Endothelial cell of umbilical vein (primary cell): ENCODE measurements around the gene TSPO. TPM values are rescaled to one million over a fixed set of nuclear protein-coding genes. Genes with fewer than 3 reads are reported as not detected.

Experiments
- BruUV-seq: library from RNA; stranded (reverse); fragments of 400-500 nt; replicated peaks from 2 replicates; lab custom pipeline; 2021; lab: Mats Ljungman, UMichigan
- CTCF ChIA-PET: fragments of 300-600, 350-600 bp; sonication (Branson Sonifier 250); formaldehyde crosslinking; loops from one replicate; lab custom pipeline; 2021; ENCODE audit warnings: antibody characterized with exemption, inconsistent platforms; lab: Charles Lee
- POLR2A ChIA-PET: fragments of 300-600, 350-600 bp; sonication (Branson Sonifier 250); formaldehyde crosslinking; loops from one replicate; lab custom pipeline; 2021; ENCODE audit warnings: antibody characterized with exemption, inconsistent platforms; lab: Charles Lee
- DNase-seq: peaks from one replicate; pipeline ENCODE4 v3.0.0-alpha.2; 2011; ENCODE audit warnings: low read depth, low spot score
- FAIRE-seq: peaks from 2 replicates; lab custom pipeline; 2011; peaks lifted over from hg19 to GRCh38; lab: Jason Lieb, UNC
- H2AFZ ChIP-seq: 2 replicates; pipeline ENCODE4 v1.6.0; 2012; ENCODE audit warnings: low read depth, low read length, control low read depth, inconsistent platforms
- H3K27ac ChIP-seq: 2 replicates; pipeline ENCODE4 v1.5.1; 2011; ENCODE audit warnings: low read depth, mild to moderate bottlenecking, control low read depth, low read length, moderate library complexity; ENCODE audit not compliant: insufficient read depth
- H3K27me3 ChIP-seq, 2 experiments: 2 replicates each; pipeline versions ENCODE4 v1.6.0 to v1.6.1; 2011; ENCODE audit warnings: low read length in 2 of 2, mixed read lengths in 1 of 2; ENCODE audit not compliant: control insufficient read depth in 2 of 2, insufficient read depth in 2 of 2
- H3K36me3 ChIP-seq, 2 experiments: 2 replicates in 1 of 2; 3 replicates in 1 of 2; pipeline ENCODE4 v1.5.1; 2011; ENCODE audit warnings: low read length in 2 of 2, mild to moderate bottlenecking in 1 of 2, moderate library complexity in 1 of 2; ENCODE audit not compliant: control insufficient read depth in 2 of 2, insufficient read depth in 2 of 2; ENCODE audit errors: extremely low read depth in 1 of 2
- H3K4me1 ChIP-seq: 3 replicates; pipeline ENCODE4 v1.5.1; 2011; ENCODE audit warnings: mild to moderate bottlenecking, low read length; ENCODE audit not compliant: control insufficient read depth, insufficient read depth; ENCODE audit errors: extremely low read depth
- H3K4me2 ChIP-seq: 2 replicates; pipeline ENCODE4 v1.6.1; 2011; ENCODE audit warnings: low read length, control low read depth, mixed read lengths; ENCODE audit not compliant: insufficient read depth
- H3K4me3 ChIP-seq, 3 experiments: fragments of 200-600 bp in 1 of 3; sonication (generic), shearing (Covaris generic) in 1 of 3; replicated peaks in 1 of 3; 2 replicates each; pipeline ENCODE4 v1.5.1; 2011 to 2016; ENCODE audit warnings: control low read depth in 3 of 3, low read length in 3 of 3, mild to moderate bottlenecking in 2 of 3, inconsistent platforms in 1 of 3, low read depth in 1 of 3, moderate library complexity in 1 of 3; ENCODE audit not compliant: insufficient read depth in 1 of 3
- H3K79me2 ChIP-seq: 2 replicates; pipeline ENCODE4 v1.6.0; 2012; ENCODE audit warnings: low read length, inconsistent platforms; ENCODE audit not compliant: control insufficient read depth, insufficient read depth
- H3K9ac ChIP-seq: replicated peaks from 2 replicates; pipeline ENCODE3; 2011; ENCODE audit warnings: low read length, control low read depth; ENCODE audit not compliant: insufficient read depth; ENCODE audit errors: extremely low read depth
- H3K9me1 ChIP-seq: replicated peaks from 3 replicates; pipeline ENCODE4 v1.6.0; 2011; ENCODE audit warnings: mild to moderate bottlenecking, low read length; ENCODE audit not compliant: control insufficient read depth, insufficient read depth; ENCODE audit errors: extremely low read depth
- H3K9me3 ChIP-seq: replicated peaks from 2 replicates; pipeline ENCODE4 v1.5.1; 2012; ENCODE audit warnings: low read length, inconsistent platforms; ENCODE audit not compliant: control insufficient read depth, insufficient read depth
- H4K20me1 ChIP-seq: replicated peaks from 2 replicates; pipeline ENCODE3; 2011; ENCODE audit warnings: mild to moderate bottlenecking, low read length; ENCODE audit not compliant: control insufficient read depth, insufficient read depth; ENCODE audit errors: extremely low read depth
- CTCF ChIP-seq, 2 donors: IDR thresholded peaks; 1 replicate in 1 of 2; 2 replicates in 1 of 2; pipeline ENCODE4 v1.5.1; 2011; ENCODE audit warnings: low read length in 2 of 2, mild to moderate bottlenecking in 2 of 2, moderate library complexity in 2 of 2, control low read depth in 1 of 2, inconsistent platforms in 1 of 2, low read depth in 1 of 2; ENCODE audit not compliant: insufficient read depth in 1 of 2; ENCODE audit errors: extremely low read depth in 1 of 2
- EZH2 ChIP-seq: IDR thresholded peaks from 2 replicates; pipeline ENCODE4 v1.6.1; 2012; ENCODE audit warnings: borderline replicate concordance, low read depth, mild to moderate bottlenecking, moderate library complexity, low read length, inconsistent platforms; ENCODE audit not compliant: severe bottlenecking
- FOS ChIP-seq: IDR thresholded peaks from 2 replicates; pipeline ENCODE4 v1.6.1; 2011; ENCODE audit warnings: mild to moderate bottlenecking, low read length, moderate library complexity, borderline replicate concordance; ENCODE audit not compliant: insufficient read depth
- GATA2 ChIP-seq: IDR thresholded peaks from 2 replicates; pipeline ENCODE4 v1.7.0; 2011; ENCODE audit warnings: low read depth, mild to moderate bottlenecking, moderate library complexity, mixed read lengths, low read length; ENCODE audit not compliant: insufficient read length, insufficient read depth
- JUN ChIP-seq: IDR thresholded peaks from 2 replicates; pipeline ENCODE4 v1.6.1; 2011; ENCODE audit warnings: borderline replicate concordance, low read depth; ENCODE audit not compliant: insufficient read length, insufficient read depth
- MAX ChIP-seq: IDR thresholded peaks from 2 replicates; pipeline ENCODE4 v1.6.1; 2011; ENCODE audit not compliant: insufficient read depth, insufficient read length
- MYC ChIP-seq: IDR thresholded peaks from one replicate; pipeline ENCODE4 v1.6.1; 2011; ENCODE audit warnings: mild to moderate bottlenecking, low read depth, low read length
- POLR2A ChIP-seq: IDR thresholded peaks from 2 replicates; pipeline ENCODE4 v1.6.1; 2012; ENCODE audit warnings: low read depth, mild to moderate bottlenecking, control low read depth, low read length
- POLR2AphosphoS5 ChIP-seq: IDR thresholded peaks from 2 replicates; pipeline ENCODE4 v1.6.1; 2012; ENCODE audit warnings: low read depth, mild to moderate bottlenecking, control low read depth, low read length, moderate library complexity; ENCODE audit not compliant: insufficient read depth
- dilution Hi-C: fragments of 300-500 bp; cut with MboI; formaldehyde crosslinking; loops from one replicate; pipeline ENCODE4 v1.15.0; 2019; ENCODE audit warnings: low sequenced_read_pairs; ENCODE audit not compliant: extremely low pct_ligation_motif_present
- intact Hi-C: fragments of 100-400 bp; cut with micrococcal nuclease; formaldehyde crosslinking; loops from one replicate; pipeline ENCODE4 v1.10.0; 2022
- polyA plus RNA-seq, 4 experiments: library from polyadenylated mRNA; depleted of rRNA in 3 of 4; stranded (reverse) in 3 of 4; unstranded in 1 of 4; fragments of >200 nt; gene quantifications; 2 replicates each; pipeline versions ENCODE4 v1.2.1 to v1.2.3, GENCODE V29; 2011 to 2012; ENCODE audit warnings: missing spikeins in 1 of 4
- total RNA-seq: library from RNA; stranded (reverse); gene quantifications from 2 replicates; pipeline ENCODE4 v1.2.3, GENCODE V29; 2021

TSPO gene
- total and polyA plus RNA-seq, 2 donors (not counting 3 experiments of a cell fraction or from before 2014, with no cell fraction given) = 328 to 720 TPM

- no peak overlapping the region for H3K27ac ChIP-seq
- no peak overlapping the region for H2AFZ ChIP-seq
- H4K20me1 ChIP-seq = no peaks in the 10 kb centered on the region
- H3K79me2 ChIP-seq = no peaks in the 10 kb centered on the region
- no peak for FAIRE-seq
- no peaks in the 10 kb centered on the region for H3K36me3 ChIP-seq
- no peaks in the 10 kb centered on the region for H3K9me3 ChIP-seq
- intact Hi-C loops (no loop called here), dilution Hi-C loops (no loop called here)
- no peaks in the 10 kb centered on the region for H3K27me3 ChIP-seq
- DNase-seq = no peak
- no TSS peak for BruUV-seq
- H3K9ac ChIP-seq = no peak overlapping the region
- no peaks in the 10 kb centered on the region for H3K9me1 ChIP-seq
- H3K4me1 ChIP-seq = no peaks in the 10 kb centered on the region
- TF ChIP-seq MYC (no peak), EZH2 (no peak), CTCF (IDR thresholded peaks at IDR 0.05; ENCODE audit: extremely low read depth in 1 of 2, insufficient read depth in 1 of 2, low read depth in 1 of 2, low read length in 2 of 2) (no peak), FOS (no peak), POLR2A (no peak), MAX (no peak), JUN (no peak), POLR2AphosphoS5 (no peak), GATA2 (no peak)
- H3K4me2 ChIP-seq = no peak overlapping the region
- CTCF ChIA-PET = interaction anchor here (1.9 kb wide), 1 partner anchor 16 kb away, joined by 4 read pairs; no protein-coding TSS in a partner anchor
- no peak overlapping the region for H3K4me3 ChIP-seq
- POLR2A ChIA-PET = no interaction called here
These were observed 61.1 kb downstream of the TSPO start for GRCh38 chr22:43212434-43212952.

Other genes starting within 250 kb of the TSPO start
- 63.9 and 64.5 TPM in 2 replicates for gene PACSIN2, start 136.4 kb upstream of the TSPO start, total RNA-seq
- 37.7 and 46.2 TPM in 2 replicates for gene PACSIN2, start 136.4 kb upstream of the TSPO start, polyA plus RNA-seq
- gene TTLL1, start 62.2 kb upstream of the TSPO start, total RNA-seq = 9.0 and 11.2 TPM in 2 replicates
- gene TTLL1, start 62.2 kb upstream of the TSPO start, polyA plus RNA-seq = 16.3 and 17.0 TPM in 2 replicates
- 0.49 TPM in 1 of 2 replicates, not detected in the other for gene BIK, start 40.8 kb upstream of the TSPO start, total RNA-seq
- gene BIK, start 40.8 kb upstream of the TSPO start, polyA plus RNA-seq = 0.57 and 0.95 TPM in 2 replicates
- gene MCAT, start 8.2 kb upstream of the TSPO start, total RNA-seq = 16.9 and 17.8 TPM in 2 replicates
- gene MCAT, start 8.2 kb upstream of the TSPO start, polyA plus RNA-seq = 23.2 and 26.9 TPM in 2 replicates
- gene TTLL12, start 35.6 kb downstream of the TSPO start, total RNA-seq = 32.9 and 36.5 TPM in 2 replicates
- gene TTLL12, start 35.6 kb downstream of the TSPO start, polyA plus RNA-seq = 26.2 and 30.1 TPM in 2 replicates
- gene SCUBE1, start 191.8 kb downstream of the TSPO start, total RNA-seq = not detected in 2 replicates
- 0.07 TPM in 1 of 2 replicates, not detected in the other for gene SCUBE1, start 191.8 kb downstream of the TSPO start, polyA plus RNA-seq